Activated effector memory CD4-positive, alpha-beta T cell treated with anti-CD3 and anti-CD28 coated beads, Interleukin-2, amount 50 U/mL, for 16 hours (primary cell): ENCODE results near the gene SLC31A1.
A peak's percentile ranks its signal among the peaks of the same experiment; 100 is the strongest.

Experiments
- DNase-seq: peaks from one replicate; pipeline ENCODE4 v3.0.0-alpha.2; 2020

Gene SLC31A1

GRCh38 chr9:113221003-113221799 is at the start of gene SLC31A1, which contains the start of gene FKBP15:
Gene SLC31A1 (plus strand): TSS chr9:113221544. CDS start chr9:113256149, 34,605 bp downstream.
Gene FKBP15 (minus strand): TSS chr9:113221277. CDS start chr9:113221243, 34 bp downstream.
- DNase-seq: peak; percentile 99

DNA sequence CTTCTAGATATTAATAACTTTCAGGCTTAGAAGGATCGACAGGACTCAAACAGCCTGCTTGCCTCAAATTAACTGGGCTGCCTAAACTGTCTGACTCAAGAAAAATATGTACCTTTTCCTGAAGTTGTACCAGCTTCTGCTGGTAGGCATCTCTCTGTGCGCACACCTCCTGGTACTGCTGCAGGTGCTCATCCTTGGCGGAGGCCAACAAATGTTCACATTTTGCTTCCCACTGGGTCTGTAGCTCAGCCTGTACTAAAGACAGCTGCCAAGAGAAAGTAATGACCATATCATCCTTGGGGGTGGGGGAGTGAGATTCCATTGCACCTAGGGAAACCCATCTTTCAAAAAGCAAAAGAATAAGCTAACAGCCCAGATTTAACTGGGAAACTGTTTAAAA is 48.0 kb upstream of the SLC31A1 start:
- no peak for DNase-seq

DNA sequence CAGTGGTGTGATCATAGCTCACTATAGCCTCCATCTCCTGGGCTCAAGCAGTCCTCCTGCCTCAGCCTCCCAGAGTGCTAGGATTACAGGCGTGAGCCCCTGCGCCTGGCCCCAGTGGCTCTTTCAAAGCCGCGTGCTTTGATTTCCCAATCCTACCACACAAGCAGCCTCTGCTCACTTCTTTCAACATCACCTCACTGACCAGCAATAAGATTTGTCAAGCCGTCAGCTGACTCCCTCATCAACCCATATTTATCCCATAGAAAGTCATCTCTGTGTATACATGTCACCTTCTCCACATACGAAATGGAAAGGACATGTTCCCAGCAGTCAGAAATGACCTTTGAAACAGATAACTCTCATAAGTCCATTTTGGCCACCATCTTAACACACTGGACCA is 44.5 kb upstream of the SLC31A1 start:
- DNase-seq: no peak

- DNase-seq: no peak
Measured at GRCh38 chr9:113177251-113177650, 44.1 kb upstream of the SLC31A1 start.

- DNase-seq: no peak
Measured at GRCh38 chr9:113178087-113178486, 43.3 kb upstream of the SLC31A1 start.

DNA sequence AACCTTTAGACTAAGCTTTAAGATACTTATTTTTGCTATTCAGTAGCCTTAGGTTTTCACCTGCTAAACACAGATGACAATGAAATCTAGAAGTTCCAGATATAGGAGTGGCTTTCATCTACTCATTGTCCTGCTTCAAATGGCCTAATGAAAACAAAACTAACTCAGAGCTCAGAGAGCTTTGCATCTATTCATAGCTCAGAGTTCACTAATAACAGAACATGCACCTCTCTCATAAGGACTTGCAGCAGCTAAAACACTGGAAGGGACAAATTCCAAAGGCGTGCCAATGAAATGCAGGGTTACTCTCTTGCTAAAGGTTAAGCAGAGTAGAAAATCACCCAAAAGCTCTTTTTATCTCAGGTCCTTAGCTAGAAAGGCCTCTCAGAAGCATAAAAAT is 41.5 kb upstream of the SLC31A1 start:
- no peak for DNase-seq

GRCh38 chr9:113181165-113181564 is 40.2 kb upstream of the SLC31A1 start:
- no peak for DNase-seq

- no peak for DNase-seq
Measured at GRCh38 chr9:113183956-113184488, 37.3 kb upstream of the SLC31A1 start.

DNA sequence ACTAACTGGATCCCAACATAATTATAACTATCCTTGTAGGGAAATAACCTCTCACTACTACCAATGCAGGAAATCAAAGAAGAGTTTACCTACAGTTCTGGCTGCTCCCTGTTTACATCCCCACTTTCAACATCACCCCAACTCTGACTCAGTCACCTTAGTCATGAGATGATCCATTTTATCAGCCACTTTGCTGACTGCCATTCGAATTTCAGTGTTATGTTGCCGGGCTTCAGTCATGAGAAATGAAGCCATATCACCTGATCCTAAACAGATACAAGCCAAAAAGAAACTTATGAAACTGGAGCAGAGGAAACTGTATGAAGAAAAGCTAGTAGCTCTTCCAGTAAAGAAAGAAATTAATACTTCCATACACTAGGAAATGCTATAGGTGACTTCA is 36.8 kb upstream of the SLC31A1 start:
- DNase-seq: no peak

DNA sequence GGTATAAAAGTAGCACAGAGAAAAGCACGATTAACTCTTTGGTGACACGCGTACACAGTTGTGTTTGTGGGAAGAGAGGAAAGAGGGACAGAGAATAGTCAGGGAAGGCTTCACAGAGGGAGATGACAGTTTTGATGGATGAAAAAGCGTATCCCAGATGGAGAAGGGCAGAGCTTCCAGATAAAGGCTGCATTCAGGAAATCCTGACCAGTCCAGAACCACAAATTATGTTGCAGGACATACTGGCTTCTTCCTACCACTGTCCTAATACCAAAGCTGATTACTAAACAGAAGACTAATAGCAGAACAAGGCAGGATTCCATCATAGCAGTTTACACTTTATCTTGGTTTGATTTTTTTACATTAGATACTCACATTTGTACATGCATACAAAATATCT is 36.1 kb upstream of the SLC31A1 start:
- no peak for DNase-seq

DNA sequence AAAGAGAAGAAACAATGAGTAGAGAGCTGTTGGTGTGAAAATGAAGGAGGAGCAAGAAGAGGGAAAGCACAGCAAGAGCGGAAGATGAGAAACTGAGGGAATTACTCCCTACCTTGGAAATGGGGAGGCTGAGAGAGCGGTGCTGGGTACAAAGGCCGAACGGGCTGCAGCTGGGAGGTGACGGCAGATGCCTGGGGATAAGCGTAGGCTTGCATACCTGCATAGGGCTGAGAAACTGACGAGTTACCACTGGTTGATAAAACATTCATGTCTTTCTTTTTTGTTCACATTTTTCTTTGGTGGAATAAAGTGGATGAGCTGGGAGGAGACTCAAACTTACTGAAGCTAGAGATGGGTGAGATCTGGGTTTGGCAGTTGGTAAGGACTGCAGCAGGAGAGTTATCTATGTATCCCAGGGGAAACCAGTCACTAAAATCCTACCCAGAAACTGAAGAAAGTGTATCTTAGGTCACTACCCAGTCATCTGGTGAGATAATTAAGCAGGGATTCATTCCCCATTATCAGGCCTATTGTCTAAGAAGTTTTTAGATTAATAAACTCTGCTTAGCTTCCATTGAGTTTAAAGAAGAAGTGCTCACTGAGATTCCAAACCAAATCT is 35.1 kb upstream of the SLC31A1 start:
- no peak for DNase-seq

GRCh38 chr9:113187929-113188595 is 33.3 kb upstream of the SLC31A1 start:
- no peak for DNase-seq

- DNase-seq: no peak
Measured at GRCh38 chr9:113192455-113192854, 28.9 kb upstream of the SLC31A1 start.

GRCh38 chr9:113199683-113200329 is 21.5 kb upstream of the SLC31A1 start:
- no peak for DNase-seq

DNA sequence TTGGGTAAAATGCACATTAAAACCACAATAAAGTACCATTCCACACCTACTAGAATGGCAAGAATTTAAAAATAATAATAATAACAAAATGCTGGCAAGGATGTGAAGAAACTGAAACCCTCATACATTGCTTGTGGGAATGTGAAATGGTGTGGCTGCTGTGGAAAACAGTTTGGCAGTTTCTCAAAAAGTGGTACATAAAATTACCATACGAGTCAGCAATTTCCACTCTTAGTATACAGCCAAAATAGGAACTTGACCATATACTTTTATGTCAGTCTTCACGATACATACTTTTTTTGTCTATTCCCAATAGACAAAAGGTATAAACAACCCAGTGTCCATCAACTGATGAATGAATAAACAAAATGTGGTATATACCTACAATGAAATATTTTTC is 15.9 kb upstream of the SLC31A1 start:
- DNase-seq: no peak

- DNase-seq: no peak
Measured at GRCh38 chr9:113205861-113206260, 15.5 kb upstream of the SLC31A1 start.

GRCh38 chr9:113210815-113211214 is 10.5 kb upstream of the SLC31A1 start:
- DNase-seq: no peak

- DNase-seq: no peak
Measured at GRCh38 chr9:113215132-113215531, 6.2 kb upstream of the SLC31A1 start.

DNA sequence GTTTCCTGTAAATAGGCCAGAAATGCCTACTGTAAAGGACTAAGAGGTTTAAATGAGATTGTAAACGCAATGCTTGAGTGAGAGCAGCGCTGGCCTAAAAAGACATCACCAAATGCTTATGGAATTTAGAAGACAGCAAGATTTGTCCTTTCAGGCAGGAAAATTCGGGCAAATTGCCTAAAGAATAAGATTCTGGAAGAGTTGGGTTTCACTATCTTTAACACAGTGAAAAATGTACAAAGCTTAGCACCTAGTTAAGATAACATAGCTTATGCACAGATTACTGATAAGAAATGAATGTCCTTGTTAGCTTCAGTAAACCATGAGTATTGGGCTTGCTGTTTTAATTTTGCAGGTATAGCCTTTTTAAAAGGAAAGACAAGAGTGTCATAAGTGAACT is 4.9 kb upstream of the SLC31A1 start:
- DNase-seq: no peak

GRCh38 chr9:113219186-113219936 is 2.0 kb upstream of the SLC31A1 start:
- no peak for DNase-seq

DNA sequence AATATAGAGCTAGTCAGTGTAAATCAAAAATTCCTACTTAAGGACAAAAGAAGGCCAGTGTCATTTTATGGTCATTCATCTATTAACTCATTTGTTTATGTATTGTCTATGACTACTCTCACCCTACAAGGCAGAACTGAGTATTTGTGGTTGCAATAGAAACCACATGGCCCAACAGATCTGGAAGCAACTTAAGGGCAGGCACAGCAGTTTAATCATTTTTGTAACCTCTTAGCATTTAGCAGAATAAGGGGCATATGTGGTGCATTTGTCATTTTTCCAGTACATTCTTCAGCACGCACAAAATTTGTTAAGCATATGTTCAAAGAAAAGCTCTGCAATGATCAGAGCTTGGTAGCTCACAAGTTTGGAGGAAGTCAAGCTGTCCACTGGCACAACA is 1.4 kb upstream of the SLC31A1 start:
- no peak for DNase-seq

GRCh38 chr9:113220467-113221002 is 809 bp upstream of the SLC31A1 start:
- DNase-seq: no peak
